NCI-H345 treated with DMSO at 0.1 percent for 48 hours (cell line): ENCODE measurements around the gene DHRS4L2.

ENCODE experiments used
- DNase-seq: peaks from one replicate; lab custom pipeline; 2025; ENCODE audit not compliant: unreplicated experiment; lab: John Stamatoyannopoulos, UW

The DHRS4L2 gene

GRCh38 chr14:24052656-24053547 is 64.2 kb downstream of the DHRS4L2 start:
- no peak for DNase-seq

- no peak for DNase-seq
Observed at GRCh38 chr14:24053548-24054323, 65.0 kb downstream of the DHRS4L2 start.

GRCh38 chr14:24054324-24054641 is 65.6 kb downstream of the DHRS4L2 start:
- no peak for DNase-seq

GRCh38 chr14:24054646-24055045 is 65.9 kb downstream of the DHRS4L2 start:
- no peak for DNase-seq
